Measurements from ENCODE around the gene ITGAD. TPM values are rescaled to one million over a fixed set of nuclear protein-coding genes. Genes with fewer than 3 reads are reported as not detected.

The ITGAD gene
- total RNA-seq, 1 donor from 2014 or later: not detected

DNA sequence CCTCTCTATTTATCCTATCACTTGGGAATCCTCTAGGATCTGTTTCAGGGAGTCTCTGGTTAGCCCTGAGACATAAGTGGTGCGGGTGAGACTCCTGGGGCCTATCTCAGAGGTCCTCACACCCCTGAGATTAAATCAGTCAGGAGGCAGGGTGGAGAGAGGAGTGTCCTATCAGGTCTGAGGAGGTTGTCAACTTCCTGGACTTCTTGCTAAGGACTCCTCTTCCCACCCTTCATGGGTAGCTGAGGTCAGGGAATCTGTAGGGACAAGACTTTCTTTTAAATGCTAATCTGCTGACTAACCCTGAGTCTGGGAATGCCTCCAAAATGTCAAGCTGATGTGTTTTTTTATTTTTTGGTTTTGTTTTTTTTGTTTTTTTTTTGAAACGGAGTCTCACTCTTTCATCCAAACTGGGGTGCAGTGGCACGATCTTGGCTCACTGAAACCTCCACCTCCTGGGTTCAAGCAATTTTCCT, 59.5 kb downstream of the ITGAD start:
- peaks cover 40% of the 10 kb centered on the region for H3K4me1 Mint-ChIP-seq
- no peak overlapping the region for H3K27ac Mint-ChIP-seq
- no peaks in the 10 kb centered on the region for H3K9me3 Mint-ChIP-seq
- TF ChIP-seq, protein P1, sequence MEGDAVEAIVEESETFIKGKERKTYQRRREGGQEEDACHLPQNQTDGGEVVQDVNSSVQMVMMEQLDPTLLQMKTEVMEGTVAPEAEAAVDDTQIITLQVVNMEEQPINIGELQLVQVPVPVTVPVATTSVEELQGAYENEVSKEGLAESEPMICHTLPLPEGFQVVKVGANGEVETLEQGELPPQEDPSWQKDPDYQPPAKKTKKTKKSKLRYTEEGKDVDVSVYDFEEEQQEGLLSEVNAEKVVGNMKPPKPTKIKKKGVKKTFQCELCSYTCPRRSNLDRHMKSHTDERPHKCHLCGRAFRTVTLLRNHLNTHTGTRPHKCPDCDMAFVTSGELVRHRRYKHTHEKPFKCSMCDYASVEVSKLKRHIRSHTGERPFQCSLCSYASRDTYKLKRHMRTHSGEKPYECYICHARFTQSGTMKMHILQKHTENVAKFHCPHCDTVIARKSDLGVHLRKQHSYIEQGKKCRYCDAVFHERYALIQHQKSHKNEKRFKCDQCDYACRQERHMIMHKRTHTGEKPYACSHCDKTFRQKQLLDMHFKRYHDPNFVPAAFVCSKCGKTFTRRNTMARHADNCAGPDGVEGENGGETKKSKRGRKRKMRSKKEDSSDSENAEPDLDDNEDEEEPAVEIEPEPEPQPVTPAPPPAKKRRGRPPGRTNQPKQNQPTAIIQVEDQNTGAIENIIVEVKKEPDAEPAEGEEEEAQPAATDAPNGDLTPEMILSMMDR (IDR thresholded peaks at IDR 0.05; ENCODE audit: unreplicated experiment): no peak
- H3K36me3 Mint-ChIP-seq: no peaks in the 10 kb centered on the region
- DNase-seq (ENCODE audit: low spot score in 2 of 2, unreplicated experiment in 2 of 2): no peak
- no peak overlapping the region for H3K4me3 Mint-ChIP-seq
- H3K27me3 Mint-ChIP-seq (ENCODE audit: low read depth): no peaks in the 10 kb centered on the region

GRCh38 chr16:31453255-31454204, 60.4 kb downstream of the ITGAD start:
- TF ChIP-seq, protein P1 (IDR thresholded peaks at IDR 0.05; ENCODE audit: unreplicated experiment): no peak
- no peak for DNase-seq (ENCODE audit: low spot score in 2 of 2, unreplicated experiment in 2 of 2)
- peaks cover 45% of the 10 kb centered on the region for H3K4me1 Mint-ChIP-seq

GRCh38 chr16:31455601-31456314, 62.6 kb downstream of the ITGAD start:
- H3K4me3 Mint-ChIP-seq: no peak overlapping the region
- no peaks in the 10 kb centered on the region for H3K36me3 Mint-ChIP-seq
- DNase-seq (ENCODE audit: low spot score in 2 of 2, unreplicated experiment in 2 of 2): no peak
- TF ChIP-seq, protein P1 (IDR thresholded peaks at IDR 0.05; ENCODE audit: unreplicated experiment): no peak
- H3K27ac Mint-ChIP-seq: peak overlapping the region; percentile 50
- peaks cover 52% of the 10 kb centered on the region for H3K4me1 Mint-ChIP-seq
- H3K9me3 Mint-ChIP-seq: no peaks in the 10 kb centered on the region
- no peaks in the 10 kb centered on the region for H3K27me3 Mint-ChIP-seq (ENCODE audit: low read depth)

More at GRCh38 chr16:31453255-31454204, 60.4 kb downstream of the ITGAD start:
- H3K27me3 Mint-ChIP-seq (ENCODE audit: low read depth): no peaks in the 10 kb centered on the region
- peak overlapping the region; percentile 66 for H3K27ac Mint-ChIP-seq
- H3K9me3 Mint-ChIP-seq: no peaks in the 10 kb centered on the region
- H3K4me3 Mint-ChIP-seq: no peak overlapping the region
- H3K36me3 Mint-ChIP-seq: no peaks in the 10 kb centered on the region

- Mint-ChIP-seq H3K36me3 (no peaks in the 10 kb centered on the region), H3K27me3 (ENCODE audit: low read depth) (no peaks in the 10 kb centered on the region), H3K4me3 (peak overlapping the region; percentile 13), H3K9me3 (no peaks in the 10 kb centered on the region), H3K4me1 (peaks cover 52% of the 10 kb centered on the region), H3K27ac (no peak overlapping the region)
- TF ChIP-seq, protein P1 (IDR thresholded peaks at IDR 0.05; ENCODE audit: unreplicated experiment): no peak
- DNase-seq (ENCODE audit: low spot score in 2 of 2, unreplicated experiment in 2 of 2): no peak
Measured at GRCh38 chr16:31456988-31457360, 63.8 kb downstream of the ITGAD start.

DNA sequence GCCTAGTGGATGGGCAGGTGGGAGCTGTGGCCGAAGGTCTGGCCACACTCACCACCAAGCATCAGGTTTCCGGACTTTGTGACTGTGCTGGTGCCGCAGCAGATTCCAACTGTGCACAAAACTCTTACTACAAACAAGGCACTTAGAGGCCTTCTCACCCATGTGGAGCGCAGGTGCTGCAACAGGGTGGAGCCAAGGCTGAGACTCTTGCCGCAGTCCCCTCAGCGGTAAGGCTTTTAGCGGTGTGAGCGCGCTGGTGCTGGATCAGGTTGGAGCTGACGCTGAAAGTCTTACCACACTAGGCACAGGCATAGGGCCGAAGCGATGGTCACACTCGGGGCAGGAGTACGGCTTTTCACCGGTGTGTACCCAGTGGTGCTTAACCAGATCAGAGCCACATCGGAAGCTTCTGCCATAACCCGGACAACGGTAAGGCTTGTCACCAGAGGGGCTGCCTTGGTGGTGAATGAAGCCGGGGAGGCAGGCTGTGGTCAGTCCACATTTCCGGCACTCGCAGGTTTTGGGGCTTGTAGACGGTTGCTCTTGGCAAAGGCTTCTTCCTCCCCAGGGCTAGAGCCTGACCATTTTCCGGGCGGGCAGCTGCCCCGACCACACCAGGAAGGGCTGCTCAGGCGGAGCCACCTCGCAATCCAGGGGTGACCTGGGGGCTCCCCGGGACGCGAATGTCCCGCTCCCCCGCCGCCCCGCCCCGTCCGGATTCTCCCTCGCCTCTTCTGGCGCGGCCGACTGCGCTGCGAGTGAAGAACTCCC, 65.1 kb downstream of the ITGAD start:
- no peaks in the 10 kb centered on the region for H3K9me3 Mint-ChIP-seq
- DNase-seq (ENCODE audit: low spot score in 2 of 2, unreplicated experiment in 2 of 2): peak in 1 of 2 experiments; percentile 58
- peaks cover 45% of the 10 kb centered on the region for H3K4me1 Mint-ChIP-seq
- H3K27ac Mint-ChIP-seq: peak overlapping the region; percentile 98
- H3K27me3 Mint-ChIP-seq (ENCODE audit: low read depth): no peaks in the 10 kb centered on the region
- peak overlapping the region; percentile 87 for H3K4me3 Mint-ChIP-seq
- H3K36me3 Mint-ChIP-seq: peaks cover 4% of the 10 kb centered on the region
- TF ChIP-seq, protein P1 (IDR thresholded peaks at IDR 0.05; ENCODE audit: unreplicated experiment): no peak

All from mesothelial cell of epicardium (in vitro differentiated cells).